WERI-Rb-1 (cell line): ENCODE data around the gene LARGE1.
A peak's percentile ranks its signal among the peaks of the same experiment; 100 is the strongest.

Source experiments
- DNase-seq: peaks from one replicate; pipeline ENCODE4 v3.0.0-alpha.2; 2020
- H3K27ac ChIP-seq: fragments of 250-450 bp; sonication (Bioruptor Pico); 2 replicates; pipeline ENCODE4 v1.5.1; 2020; ENCODE audit warnings: mild to moderate bottlenecking, moderate library complexity
- H3K27me3 ChIP-seq: fragments of 250-450 bp; sonication (Bioruptor Pico); 2 replicates; pipeline ENCODE4 v1.5.1; 2021; ENCODE audit warnings: mild to moderate bottlenecking, low read depth, moderate library complexity; ENCODE audit not compliant: insufficient read depth, severe bottlenecking
- H3K36me3 ChIP-seq: fragments of 250-450 bp; sonication (Bioruptor Pico); 2 replicates; pipeline ENCODE4 v1.5.1; 2020; ENCODE audit warnings: mild to moderate bottlenecking, moderate library complexity
- H3K4me3 ChIP-seq: 2 replicates; pipeline ENCODE4 v1.5.1; 2011; ENCODE audit warnings: low read depth, mild to moderate bottlenecking, control low read depth, low read length
- H3K9me3 ChIP-seq: fragments of 250-450 bp; sonication (Bioruptor Pico); 2 replicates; pipeline ENCODE4 v1.5.1; 2021; ENCODE audit warnings: mild to moderate bottlenecking, moderate library complexity; ENCODE audit not compliant: severe bottlenecking
- TF ChIP-seq, protein P1 (sequence below): IDR thresholded peaks from 2 replicates; pipeline ENCODE4 v1.5.1; 2011; ENCODE audit warnings: low read depth, mild to moderate bottlenecking, control low read depth, inconsistent platforms, low read length

Gene LARGE1

GRCh38 chr22:33706100-33706499 lies 214.2 kb downstream of the LARGE1 start:
- no peaks in the 10 kb centered on the region for H3K27me3 ChIP-seq
- H3K36me3 ChIP-seq = no peaks in the 10 kb centered on the region
- TF ChIP-seq, protein P1, sequence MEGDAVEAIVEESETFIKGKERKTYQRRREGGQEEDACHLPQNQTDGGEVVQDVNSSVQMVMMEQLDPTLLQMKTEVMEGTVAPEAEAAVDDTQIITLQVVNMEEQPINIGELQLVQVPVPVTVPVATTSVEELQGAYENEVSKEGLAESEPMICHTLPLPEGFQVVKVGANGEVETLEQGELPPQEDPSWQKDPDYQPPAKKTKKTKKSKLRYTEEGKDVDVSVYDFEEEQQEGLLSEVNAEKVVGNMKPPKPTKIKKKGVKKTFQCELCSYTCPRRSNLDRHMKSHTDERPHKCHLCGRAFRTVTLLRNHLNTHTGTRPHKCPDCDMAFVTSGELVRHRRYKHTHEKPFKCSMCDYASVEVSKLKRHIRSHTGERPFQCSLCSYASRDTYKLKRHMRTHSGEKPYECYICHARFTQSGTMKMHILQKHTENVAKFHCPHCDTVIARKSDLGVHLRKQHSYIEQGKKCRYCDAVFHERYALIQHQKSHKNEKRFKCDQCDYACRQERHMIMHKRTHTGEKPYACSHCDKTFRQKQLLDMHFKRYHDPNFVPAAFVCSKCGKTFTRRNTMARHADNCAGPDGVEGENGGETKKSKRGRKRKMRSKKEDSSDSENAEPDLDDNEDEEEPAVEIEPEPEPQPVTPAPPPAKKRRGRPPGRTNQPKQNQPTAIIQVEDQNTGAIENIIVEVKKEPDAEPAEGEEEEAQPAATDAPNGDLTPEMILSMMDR = 0 out of 2 replicates have a peak, but pooled peaks have one; percentile 15
- no peaks in the 10 kb centered on the region for H3K9me3 ChIP-seq
- no peak overlapping the region for H3K27ac ChIP-seq
- DNase-seq = peak; percentile 25
- H3K4me3 ChIP-seq = no peak overlapping the region

DNA sequence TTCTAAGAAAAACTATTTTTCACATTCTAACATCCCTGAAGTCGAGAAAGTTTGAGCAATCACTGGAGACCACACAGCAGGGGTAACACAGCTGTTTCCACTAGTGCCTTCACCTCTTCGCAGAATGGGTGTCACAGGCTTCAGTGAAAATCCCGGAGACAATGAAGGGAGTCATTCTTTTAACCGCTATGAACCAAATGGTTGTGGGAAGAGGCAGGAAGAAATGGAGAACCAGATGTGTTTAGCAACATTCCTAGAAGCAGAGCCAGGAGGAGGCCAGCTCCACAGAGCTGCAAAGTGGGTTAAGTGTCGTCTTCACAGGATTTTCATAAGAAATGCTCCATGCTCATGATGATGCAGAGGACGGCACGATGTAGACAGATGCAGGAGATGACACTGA lies 221.1 kb downstream of the LARGE1 start:
- no peak overlapping the region for H3K27ac ChIP-seq
- H3K4me3 ChIP-seq = no peak overlapping the region
- no peaks in the 10 kb centered on the region for H3K9me3 ChIP-seq
- TF ChIP-seq, protein P1 = no peak
- H3K27me3 ChIP-seq = no peaks in the 10 kb centered on the region
- no peaks in the 10 kb centered on the region for H3K36me3 ChIP-seq
- DNase-seq = no peak

DNA sequence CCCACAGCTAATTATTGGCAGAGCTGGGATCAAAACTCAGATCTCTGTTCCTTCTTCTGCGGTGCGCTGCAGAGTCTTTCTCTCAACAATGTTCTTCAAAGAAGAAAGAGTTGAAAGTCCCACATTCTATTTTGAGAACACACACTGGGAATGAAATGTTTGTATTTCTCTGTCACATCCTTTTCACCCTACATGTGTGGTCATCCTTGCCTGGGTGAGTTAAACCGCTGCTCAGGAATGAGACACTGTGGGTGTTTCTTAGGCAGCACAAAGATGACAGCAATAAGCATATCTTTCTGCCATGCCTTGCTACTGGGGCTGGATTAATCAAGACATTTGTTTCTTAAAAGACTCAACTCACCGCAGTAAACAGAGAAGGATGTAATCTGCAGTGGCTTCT lies 222.6 kb downstream of the LARGE1 start:
- no peaks in the 10 kb centered on the region for H3K9me3 ChIP-seq
- no peak overlapping the region for H3K4me3 ChIP-seq
- H3K27ac ChIP-seq = no peak overlapping the region
- TF ChIP-seq, protein P1 = no peak
- H3K27me3 ChIP-seq = no peaks in the 10 kb centered on the region
- H3K36me3 ChIP-seq = no peaks in the 10 kb centered on the region
- DNase-seq = no peak

GRCh38 chr22:33691057-33691630 lies 229.1 kb downstream of the LARGE1 start:
- no peaks in the 10 kb centered on the region for H3K27me3 ChIP-seq
- H3K27ac ChIP-seq = no peak overlapping the region
- TF ChIP-seq, protein P1 = no peak
- no peak overlapping the region for H3K4me3 ChIP-seq
- H3K36me3 ChIP-seq = no peaks in the 10 kb centered on the region
- DNase-seq = no peak
- no peaks in the 10 kb centered on the region for H3K9me3 ChIP-seq

GRCh38 chr22:33688903-33689302 lies 231.4 kb downstream of the LARGE1 start:
- Histone ChIP-seq H3K4me3 (no peak overlapping the region), H3K36me3 (no peaks in the 10 kb centered on the region), H3K27ac (no peak overlapping the region), H3K9me3 (no peaks in the 10 kb centered on the region), H3K27me3 (no peaks in the 10 kb centered on the region)
- TF ChIP-seq, protein P1 = no peak
- DNase-seq = no peak

- Histone ChIP-seq H3K4me3 (no peak overlapping the region), H3K27me3 (no peaks in the 10 kb centered on the region), H3K27ac (no peak overlapping the region), H3K36me3 (no peaks in the 10 kb centered on the region), H3K9me3 (no peaks in the 10 kb centered on the region)
- DNase-seq = no peak
- TF ChIP-seq, protein P1 = no peak
Observed at GRCh38 chr22:33687464-33687863, 232.8 kb downstream of the LARGE1 start.
